Ureter (tissue), 1 donor: ENCODE results near the gene CCDC136. TPM values are rescaled to one million over a fixed set of nuclear protein-coding genes. Genes with fewer than 3 reads are reported as not detected.

Experiments
- DNase-seq: peaks from one replicate; pipeline ENCODE4 v3.0.0-alpha.2; 2020; ENCODE audit warnings: low spot score
- total RNA-seq: library from RNA; stranded (reverse); gene quantifications from one replicate; pipeline ENCODE4 v1.2.4, GENCODE V29; 2023
- donor health status: DM: yes; HTN: yes; CAD: no.

CCDC136 gene
- total RNA-seq, 1 donor from 2014 or later = 12.5 TPM

DNA sequence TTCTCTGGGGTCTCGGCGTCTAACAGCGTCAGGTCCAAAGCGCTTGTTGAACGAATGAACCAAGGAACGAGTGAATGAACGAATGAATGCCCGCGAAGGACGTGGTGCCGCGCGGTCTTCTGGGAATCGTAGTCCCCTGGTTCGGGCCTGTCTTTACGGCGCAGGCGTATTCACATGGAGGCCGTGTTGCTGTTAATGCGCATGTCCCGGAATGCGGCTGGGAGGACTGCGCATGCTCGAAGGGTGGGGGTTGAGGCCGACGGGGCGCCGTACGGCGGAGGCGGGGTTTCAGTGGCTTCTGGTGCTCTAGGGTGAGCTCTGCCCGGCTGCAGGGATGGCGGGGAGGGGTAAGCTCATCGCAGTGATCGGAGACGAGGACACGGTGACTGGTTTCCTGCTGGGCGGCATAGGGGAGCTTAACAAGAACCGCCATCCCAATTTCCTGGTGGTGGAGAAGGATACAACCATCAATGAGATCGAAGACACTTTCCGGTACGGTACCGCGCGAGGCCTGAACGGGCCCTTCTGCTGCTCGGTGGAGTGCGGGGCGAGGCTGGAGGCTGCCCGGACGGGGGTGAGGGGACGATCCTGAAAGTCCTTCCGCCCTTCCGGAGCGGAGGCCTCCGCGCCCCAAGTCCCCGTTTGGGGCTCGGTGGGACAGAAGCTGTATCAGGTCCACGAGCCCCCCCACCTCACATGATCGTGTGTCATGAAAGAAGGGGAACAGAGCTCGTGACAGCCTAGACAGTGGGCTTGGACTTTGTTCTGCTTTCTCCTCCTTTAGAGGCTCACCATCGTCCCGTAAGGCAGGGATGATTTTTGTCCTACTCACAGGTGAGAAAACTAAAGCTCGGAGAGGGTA, 71.0 kb downstream of the CCDC136 start, which contains the start of gene ATP6V1F:
ATP6V1F (plus strand) TSS at position 286 of the 862 bp plus-strand sequence; CDS start at position 335, 49 bp downstream.
- peak; percentile 99 for DNase-seq

DNA sequence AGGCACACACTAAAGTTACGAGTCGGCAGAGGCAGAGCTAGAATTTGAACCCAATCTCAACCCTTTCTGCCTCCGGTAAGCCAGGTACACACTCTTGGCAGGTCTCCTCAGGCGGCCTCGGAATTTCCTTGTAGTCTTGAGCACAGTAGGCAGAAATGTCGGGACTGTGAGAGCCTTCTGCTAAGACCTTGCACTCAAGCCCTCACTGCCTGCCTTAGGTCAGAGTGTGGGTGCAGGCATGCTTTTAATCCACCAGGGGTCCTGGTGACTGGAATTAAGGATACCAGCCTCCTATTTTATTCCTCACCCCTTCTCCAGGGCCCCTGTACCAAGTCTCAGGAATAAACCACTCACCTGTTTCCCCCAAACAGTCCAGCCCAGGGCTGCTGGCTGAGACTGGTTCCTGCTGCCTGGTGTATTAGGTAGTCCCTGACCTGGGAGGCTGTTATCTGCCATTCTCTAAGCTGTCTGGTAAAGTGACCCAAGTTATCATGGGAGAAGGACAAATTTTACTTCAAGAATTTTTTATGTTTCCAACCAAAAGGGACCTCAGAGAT, 71.7 kb downstream of the CCDC136 start:
- no peak for DNase-seq

DNA sequence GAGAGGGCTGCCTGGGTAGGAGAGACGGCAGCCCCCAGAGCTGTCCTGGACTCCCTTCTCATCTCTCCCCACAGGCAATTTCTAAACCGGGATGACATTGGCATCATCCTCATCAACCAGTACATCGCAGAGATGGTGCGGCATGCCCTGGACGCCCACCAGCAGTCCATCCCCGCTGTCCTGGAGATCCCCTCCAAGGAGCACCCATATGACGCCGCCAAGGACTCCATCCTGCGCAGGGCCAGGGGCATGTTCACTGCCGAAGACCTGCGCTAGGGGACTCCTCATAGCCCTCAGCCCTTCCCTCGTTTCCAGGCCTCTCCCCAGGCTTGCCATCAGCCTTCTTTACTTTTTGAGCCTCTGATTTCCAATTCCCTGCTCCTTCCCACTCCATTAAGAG, 73.5 kb downstream of the CCDC136 start:
- DNase-seq = no peak

DNA sequence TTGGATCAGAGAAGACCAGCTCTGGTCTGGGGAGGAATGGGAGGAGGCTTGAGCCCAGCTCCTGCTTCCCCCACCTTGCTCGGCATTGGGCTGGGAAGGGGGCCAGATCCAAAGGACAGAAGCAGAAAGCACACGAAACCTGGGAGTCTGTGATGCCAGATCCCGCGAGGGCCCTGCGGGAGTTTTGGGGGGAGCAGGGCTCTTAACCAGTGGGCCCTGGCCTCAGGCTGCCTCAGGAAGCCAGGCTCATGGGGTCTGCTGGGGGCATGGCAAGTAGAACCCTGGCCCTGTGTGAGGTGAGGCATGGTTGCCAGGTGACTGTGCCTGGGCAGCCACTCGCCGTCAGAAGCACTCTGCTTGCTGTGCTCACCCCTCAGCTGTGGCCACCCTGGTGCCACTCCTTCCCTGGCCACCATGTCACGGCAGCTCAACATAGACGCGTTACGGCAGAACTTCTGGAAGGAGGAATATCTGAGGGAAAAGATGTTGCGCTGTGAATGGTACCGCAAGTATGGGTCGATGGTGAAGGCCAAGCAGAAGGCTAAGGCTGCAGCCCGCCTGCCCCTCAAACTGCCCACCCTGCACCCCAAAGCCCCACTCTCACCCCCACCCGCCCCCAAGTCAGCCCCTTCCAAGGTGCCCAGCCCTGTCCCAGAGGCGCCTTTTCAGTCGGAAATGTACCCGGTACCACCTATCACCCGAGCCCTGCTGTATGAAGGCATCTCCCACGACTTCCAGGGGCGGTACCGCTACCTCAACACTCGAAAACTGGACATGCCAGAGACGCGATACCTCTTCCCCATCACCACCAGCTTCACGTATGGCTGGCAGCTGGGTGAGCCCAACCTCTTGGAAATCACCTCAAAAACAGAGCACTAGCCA, 74.5 kb downstream of the CCDC136 start:
- DNase-seq = no peak

DNA sequence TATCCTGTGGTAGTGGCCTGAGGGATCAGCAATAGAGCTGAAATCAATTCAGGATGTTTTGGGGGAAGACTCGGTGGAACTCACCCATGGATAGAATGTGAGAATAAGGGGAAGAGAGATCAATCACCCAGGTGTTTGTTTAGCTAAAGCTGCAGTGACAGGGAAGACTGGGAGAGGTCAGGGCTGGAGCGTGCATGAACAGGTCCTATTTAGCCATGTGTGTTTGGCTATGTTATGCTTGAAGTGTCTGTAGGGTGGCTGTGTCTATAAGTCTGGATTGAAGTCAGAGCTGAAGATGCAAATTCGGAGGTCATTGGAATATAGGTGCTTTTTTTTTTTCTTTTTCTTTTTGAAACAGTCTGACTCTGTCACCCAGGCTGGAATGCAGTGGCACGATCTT, 75.5 kb downstream of the CCDC136 start:
- DNase-seq = no peak

DNA sequence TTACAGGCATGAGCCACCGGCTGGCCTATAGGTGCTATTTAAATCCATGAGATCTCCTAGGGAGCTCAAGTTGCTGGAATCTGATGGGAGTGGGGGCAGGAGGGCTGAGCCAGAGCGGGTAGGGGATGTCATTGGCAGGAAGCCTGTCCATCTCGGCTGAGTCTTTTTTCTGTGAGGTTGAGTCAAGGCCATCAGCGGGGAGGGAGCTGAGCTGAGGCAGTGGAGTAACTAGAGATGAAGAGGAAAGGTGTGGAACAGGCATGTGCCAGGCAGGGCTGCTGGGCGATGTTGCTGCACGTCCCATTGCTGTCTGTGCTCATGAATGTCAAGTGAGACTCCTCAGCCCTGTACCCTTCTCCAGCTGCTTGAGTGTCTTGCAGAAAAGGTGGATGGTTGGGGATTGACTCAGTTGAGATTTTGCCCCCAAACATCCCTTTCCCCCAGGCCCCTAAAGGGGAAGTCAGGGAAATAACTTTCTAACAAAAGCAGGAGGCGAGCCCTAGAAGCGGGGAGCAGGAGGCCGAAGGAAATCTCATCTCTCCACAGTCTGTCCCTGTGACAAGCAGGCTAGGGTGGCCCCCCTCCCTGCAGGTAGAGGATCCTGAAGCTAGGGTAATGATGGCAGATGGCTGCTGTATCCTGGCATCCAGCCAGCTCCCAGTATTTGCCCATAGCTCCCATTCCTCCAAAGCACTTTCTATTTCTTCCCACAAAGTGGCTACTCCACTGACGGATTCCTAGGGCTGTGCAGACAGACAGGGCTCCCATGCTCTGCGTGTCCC, 76.3 kb downstream of the CCDC136 start:
- no peak for DNase-seq

DNA sequence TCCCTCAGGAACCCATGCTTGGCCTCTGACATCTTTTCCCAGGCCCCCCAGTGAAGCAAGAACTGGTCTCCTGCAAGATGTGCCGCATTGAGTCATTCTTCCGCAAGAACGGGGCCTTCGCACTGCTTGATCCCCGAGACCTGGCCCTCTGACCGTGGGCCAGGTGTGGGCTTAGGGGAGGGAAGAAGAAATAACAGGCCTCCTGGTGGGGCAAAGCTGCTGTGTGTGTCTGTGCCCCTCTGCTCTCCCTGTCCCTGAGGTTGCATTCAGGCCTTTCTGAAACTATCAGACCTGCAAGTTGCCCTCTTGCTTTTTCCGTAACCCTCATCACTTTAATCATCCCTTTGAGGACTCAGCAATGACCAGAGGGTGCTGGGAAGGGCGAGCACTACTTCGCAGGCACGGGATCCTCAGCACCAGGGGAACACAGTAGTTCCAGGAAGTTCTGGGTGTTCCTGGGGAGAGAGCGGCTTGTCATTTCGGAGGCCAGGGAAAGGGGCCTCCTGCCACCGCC, 76.9 kb downstream of the CCDC136 start:
- DNase-seq = no peak

DNA sequence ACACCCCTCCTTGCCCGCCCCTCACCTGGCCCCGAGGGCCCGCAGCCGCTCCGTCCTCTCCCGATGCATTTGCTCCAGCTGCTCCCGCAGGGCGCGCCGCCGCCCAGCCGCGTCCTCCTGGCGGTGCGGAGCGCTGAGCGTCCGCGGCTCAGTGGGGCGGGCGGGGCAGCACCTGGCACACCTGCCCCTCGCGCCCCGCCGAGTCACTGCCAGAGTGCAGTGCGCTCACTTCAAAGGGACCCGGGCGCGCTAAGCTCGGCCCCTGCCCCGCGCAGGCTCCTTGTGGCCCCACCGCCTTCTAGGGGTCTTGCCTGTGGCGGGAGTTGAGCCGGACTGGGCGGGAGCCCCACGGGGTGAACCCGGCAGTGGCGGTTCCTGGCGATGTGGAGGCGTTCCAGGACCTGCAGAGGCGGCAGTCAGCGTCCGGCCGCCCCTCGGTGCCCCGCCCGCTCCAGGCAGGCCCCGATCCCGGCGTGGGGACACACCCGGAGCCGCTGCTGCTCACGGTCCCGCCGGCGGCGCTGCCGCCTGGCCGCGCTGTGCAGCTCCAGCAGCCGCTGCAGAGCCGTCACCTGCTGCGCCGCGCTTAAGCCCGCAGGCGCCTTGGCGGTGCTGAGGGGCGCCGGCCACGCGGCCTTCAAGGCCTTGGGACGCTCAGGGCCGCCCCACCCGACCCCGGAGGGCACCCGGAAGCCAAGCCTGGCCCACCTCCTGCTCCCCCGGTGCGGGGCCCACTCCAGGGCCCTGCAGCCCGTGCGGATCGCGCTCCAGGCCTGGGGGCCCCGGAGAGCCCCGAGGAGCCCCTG, 77.6 kb downstream of the CCDC136 start:
- DNase-seq = peak; percentile 65

DNA sequence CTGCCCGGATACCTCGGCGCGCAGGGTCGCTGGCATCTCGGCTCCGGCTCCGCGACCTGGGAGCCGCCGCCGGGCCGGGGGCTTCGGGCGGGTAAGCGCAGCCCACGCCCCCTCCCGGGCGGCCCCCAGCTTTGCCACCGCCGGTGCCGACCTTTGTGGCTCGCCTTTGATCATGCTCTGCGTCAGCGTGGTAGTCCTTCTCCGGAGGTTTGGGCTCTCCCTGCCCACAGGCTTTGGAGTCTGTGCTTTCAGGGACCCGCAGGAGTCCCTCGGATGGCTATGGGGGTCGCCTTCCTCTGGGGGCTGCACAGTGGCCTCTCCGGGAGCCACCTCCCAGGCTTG, 78.1 kb downstream of the CCDC136 start:
- no peak for DNase-seq

DNA sequence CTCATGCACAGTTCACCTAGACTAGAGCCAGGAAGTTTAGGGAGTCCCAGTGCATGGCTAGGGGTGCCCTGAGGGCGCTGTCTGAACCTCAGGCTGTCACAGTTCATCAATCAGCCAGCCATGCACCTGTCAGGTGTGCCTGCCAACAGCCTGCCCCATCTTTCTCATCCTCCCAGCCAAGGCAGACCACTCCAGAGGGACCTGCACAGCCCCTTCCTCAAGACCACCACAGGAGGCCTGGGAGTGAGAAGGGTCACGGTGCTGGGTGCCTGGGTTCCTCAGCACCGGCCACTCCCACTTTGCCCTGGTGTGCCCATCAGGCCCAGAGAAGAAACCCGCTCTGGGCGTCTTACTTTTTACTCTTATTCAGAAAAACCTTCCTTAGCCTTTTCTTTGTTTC, 79.3 kb downstream of the CCDC136 start:
- no peak for DNase-seq

Other genes starting within 250 kb of the CCDC136 start
- 6.4 TPM for gene GARIN1A, start 119.7 kb upstream of the CCDC136 start, total RNA-seq
- 82.5 TPM for gene CALU, start 52.6 kb upstream of the CCDC136 start, total RNA-seq
- not detected for gene OPN1SW, start 16.2 kb upstream of the CCDC136 start, total RNA-seq
- 84.1 TPM for gene FLNC, start 38.4 kb downstream of the CCDC136 start, total RNA-seq
- gene ATP6V1F, start 70.9 kb downstream of the CCDC136 start, total RNA-seq = 133 TPM
- 14.5 TPM for gene KCP, start 118.7 kb downstream of the CCDC136 start, total RNA-seq
- 32.0 TPM for gene IRF5, start 146.0 kb downstream of the CCDC136 start, total RNA-seq